GM18909 (cell line): ENCODE results near the gene LPCAT1.
A peak's percentile ranks its signal among the peaks of the same experiment; 100 is the strongest.
"Not testable (repeated sequence)": the region's sequence is repeated elsewhere in the genome, so short reads cannot be mapped to it uniquely, and the experiment has no call there.

Source experiments
- ATAC-seq: cut with Tn5 transposase; IDR thresholded peaks from one replicate; pipeline ENCODE4 v1.9.1; 2021; ENCODE audit warnings: mild to moderate bottlenecking; ENCODE audit not compliant: unreplicated experiment, poor library complexity

LPCAT1 gene

DNA sequence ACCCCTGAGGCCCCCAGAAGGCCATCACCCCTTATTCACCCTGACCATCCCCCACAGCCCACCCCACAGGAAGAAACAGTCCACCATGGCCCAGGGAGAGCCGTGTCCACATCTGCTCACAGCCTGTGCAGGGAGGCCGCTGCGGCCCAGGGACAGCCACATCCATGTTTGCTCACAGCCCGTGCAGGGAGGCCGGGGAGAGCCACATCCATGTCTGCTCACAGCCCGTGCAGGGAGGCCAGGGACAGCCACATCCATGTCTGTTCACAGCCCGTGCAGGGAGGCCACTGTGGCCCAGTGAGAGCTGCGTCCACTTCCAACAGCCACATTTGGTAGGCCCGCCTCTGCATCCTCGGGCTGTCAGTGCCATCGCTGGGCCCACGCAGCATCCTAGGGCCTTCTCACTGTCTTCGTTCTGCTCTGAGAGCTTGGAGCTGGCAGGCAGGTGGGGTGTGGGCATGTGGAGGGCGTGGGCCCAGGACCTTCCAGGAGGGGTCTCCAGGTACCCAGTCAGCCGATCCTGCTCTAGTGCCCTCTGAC, 38.1 kb downstream of the LPCAT1 start:
- no peak for ATAC-seq

DNA sequence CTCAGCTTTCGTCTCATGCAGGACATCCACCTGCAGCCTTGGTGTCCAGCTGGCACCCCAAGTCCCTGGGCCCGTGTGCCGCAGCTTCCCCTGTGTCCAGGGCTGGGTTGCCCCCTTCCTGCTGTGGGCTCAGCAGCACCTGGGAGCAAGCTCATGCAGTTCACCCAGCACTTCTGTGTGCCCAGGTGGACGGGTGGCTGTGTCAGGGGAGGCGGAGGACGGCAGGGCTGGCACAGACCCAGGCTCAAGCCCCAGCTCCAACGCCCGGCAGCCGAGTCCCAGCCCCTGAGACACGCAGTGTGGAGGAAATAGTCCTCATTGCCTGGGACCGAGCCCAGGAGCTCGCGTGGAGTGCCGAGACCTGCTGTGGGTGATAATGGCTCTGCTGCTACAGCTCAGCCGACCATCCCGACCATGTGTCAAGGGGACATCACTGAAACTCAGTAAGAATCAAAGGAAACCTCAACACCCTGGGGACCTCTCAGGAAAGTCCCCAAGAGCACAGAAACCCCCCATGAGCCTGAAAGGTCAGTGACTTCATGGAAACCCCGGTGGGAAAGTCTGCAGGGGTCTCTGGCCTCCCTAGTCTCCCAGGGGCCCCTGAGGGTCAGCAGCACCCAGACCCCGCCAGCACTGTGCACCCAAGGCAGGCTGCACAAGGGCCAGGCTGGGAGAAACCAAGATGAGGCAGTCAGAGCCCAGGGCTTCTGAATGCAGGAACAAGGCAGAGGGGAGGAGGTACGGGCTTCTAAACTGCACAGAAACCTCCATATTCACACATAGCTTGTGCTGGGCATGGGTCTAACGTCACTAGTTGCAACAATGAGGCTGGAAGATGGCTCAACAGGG, 38.8 kb downstream of the LPCAT1 start:
- ATAC-seq: peak; percentile 69

DNA sequence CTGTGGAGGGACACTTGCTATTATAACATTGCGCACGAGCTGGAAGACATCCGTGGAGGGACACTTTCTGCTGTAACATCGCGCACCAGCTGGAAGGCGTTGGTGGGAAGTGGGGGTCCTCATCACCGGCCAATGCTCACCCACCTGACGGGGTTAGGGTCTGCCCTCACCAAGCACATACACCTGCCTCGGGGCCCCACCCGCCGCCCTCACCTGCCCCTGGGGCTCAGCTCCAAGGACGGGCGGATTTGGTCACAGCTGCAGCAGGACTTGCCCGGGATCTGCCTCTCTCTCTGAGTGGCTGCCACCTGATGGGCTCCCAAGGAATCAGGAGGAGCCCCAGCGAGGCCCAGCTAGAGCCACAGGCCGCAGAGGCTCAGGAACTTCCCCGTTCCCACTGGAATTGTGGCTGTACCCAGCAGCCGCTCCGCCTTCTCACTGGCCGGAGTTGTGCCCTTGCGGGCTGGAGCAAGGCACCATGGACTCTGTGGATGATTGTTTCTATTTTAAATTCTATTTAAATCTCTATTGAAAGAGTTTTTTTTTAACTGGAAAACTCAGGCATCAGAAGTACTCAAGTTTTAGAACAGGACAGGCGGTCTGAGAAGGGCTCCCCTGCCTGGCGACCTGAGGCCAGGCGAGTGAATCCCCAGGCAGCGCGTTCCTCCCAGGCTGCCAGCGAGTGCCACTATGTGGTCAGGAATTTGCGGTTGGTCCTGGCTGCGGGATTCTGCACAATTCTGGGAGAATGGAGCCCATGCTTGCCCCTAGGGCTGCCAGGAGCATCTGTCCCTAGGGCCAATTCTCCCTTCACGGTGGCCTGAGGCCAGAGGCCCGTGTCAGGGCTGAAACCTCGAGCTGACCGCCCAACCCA, 39.7 kb downstream of the LPCAT1 start:
- ATAC-seq: no peak

DNA sequence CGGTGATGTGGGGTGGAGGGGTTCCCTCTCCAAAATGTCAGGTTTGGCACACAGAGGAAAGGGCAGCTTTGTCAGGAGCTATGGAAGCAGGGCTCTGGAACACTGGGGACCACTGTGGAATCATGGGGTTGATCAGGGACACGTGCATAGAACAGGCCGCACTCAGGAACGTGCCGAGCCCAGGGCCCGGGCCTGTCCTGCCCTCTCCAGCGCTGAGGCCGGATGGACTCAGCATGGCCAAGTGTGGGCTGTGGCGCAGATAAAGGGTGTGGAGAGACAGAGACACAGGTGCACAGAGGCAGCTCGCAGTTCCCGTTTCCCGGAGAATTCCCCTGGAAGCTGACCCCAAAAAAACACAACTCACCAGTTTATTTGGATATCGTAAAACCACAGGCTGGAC, 40.7 kb downstream of the LPCAT1 start:
- no peak for ATAC-seq

DNA sequence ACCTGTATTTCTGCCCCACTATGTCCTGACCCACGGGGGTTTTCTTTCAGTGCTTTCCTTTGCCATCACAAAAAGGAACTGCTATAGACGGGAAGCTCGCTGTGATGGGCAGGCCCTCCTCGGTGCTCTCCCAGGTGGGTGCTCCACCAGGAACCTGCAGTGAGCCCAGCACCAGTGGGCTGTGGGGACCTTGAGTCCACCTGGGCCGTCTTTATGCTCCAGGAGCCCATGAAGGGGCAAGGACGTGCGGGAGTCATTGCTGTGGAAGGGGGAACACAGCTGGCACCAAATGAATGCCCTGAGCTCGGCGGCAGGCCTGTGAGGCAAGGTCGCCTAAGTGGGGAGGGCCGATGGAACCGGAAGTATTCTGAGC, 41.8 kb downstream of the LPCAT1 start:
- no peak for ATAC-seq

DNA sequence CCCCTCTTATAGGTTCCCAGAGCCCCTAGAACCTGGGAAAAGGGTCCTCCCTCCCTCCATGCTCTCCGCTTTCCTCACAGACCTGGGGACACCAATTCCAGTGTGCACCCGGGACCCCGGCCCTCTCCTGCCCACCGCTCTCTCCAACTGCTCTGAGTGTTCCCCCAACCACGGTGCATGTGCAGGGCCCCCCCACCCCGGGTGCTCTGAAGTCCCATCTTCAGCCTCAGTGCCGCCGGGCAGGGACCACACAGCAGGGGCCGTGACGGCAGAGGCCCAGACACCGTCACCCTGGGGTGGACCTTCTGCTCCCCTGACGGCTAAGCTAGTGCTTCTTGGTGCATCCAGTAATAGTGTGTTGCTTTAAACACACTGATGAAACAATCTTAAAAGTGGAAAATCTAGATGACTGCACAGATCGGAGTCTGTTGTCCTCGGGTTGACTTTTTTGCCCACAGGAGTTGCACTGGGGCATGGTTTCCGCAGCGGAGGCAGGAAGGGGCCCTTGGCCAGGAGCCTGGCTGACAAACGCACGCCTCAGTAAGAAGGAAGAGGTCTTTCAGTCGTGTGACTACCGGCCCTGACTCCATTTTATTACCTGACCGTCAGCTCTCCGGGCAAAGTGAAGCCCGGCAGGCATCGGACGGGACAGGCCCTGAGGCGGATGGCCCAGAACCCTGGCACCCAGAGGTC, 42.3 kb downstream of the LPCAT1 start:
- ATAC-seq: no peak

DNA sequence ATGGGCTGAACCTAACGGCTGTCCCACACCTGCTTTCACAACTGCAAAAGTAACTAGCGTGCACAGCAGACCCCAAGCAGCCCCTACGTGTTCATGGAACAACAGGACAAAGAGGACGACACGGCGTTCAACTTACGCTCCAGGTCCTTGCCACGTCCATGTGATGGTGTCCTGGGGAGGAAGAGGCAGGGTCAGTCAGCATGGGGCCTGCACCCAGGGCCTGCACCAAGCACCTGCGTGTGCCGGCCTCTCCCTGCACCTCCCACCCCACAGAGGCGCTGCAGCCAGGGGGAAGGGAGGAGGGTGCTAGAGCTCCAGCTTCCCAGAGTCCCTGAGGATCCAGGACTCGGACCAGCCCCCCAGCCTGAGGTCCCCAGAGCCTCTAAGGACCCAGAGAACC, 43.0 kb downstream of the LPCAT1 start:
- no peak for ATAC-seq

DNA sequence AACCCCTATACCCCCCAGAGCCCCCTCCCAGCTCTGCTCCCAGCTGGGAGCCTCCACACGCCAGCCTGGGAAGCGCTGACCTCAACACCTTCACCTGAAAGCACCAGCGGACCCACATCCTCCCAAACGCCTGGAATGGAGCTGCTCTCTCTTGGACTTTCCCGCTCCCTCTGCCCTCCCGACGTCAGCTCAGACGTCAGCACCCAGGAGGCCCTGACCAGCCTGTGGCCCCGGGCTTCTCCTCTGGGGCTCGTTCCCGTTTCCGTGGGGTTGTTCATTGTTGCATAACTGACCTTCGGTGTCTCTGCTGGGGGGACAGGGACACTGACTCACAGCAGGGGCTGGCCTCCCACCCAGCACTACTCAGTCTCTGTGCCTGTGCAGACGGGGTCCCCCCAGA, 43.5 kb downstream of the LPCAT1 start:
- ATAC-seq: no peak

DNA sequence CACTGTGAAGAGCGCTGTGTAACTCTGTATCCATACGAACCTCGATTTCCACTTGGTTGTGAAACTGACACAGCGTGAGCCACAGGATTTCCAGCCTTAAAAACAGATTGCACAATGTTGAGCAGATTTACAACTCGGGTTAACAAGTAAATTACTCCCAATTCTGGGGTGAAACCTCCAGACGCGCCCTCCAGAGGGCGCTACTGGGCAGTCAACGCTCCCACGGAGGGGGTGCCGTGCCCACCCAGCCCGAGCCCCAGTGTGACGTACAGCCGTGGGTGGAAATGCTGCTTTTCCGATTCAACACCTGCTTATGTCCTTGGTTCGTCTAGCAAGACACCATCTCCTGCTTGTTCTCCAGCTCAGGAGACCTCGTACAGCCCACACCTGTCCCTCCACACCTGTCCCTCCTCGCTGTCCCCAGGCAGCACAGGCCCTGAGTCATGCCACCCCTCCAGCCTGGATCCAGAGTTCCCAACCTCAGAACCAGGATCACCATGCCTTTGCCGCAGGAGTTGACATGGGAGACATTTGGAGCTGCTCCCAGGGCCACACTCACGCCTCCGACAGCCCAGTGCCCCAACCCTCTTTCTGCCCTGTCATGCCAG, 44.1 kb downstream of the LPCAT1 start:
- no peak for ATAC-seq

DNA sequence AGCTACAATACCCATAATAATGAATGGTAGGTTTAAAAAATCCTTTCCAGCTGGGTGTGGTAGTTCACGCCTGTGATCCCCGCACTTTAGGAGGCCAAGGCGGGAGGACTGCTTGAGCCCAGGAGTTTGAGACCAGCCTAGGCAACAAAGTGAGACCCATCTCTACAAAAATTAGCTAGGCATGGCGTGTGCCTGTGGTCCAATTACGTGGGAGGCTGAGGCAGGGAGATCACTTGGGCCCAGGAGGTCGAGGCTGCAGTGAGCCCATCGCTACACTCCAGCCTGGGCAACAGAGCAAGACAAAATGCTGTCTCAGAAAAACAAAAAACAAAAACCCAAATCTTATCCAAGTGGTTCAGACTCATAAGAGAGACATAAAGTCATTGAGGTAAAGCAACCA, 44.7 kb downstream of the LPCAT1 start:
- no peak for ATAC-seq

DNA sequence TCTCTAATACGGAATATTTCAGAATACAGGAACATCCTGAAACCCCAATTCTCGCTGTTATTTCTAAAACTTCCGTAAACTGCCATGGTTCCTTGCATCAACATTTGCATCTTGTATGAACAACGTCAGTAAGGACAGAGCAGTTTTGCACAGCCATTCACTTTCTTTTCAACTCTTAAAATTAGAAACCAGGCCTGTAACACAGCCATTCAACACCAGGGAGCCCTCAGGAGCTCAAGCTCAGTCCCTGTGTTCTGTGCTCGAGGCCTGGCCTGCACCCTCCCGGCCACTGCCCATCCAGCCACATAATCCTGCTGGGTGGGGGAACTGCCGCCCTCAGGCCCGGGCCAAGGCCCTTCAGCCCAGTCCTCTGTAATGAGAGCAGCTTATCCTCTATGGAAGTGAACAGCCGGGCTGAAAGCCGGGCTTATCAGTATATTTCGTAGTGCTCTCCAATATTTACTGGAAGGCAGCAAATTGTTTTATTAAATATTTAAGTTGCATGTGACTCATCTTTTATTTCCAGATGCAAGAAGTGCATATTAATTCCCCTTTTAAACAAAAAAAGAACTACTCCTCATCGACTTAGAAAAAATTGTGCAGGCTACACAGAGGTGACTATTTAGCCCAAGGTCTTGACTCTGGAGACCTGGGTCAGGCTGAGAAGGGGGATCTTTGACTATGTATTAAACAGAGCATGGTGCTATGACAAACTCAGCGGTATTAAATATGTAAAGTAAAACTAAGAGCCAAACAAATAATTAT, 45.3 kb downstream of the LPCAT1 start:
- no peak for ATAC-seq

DNA sequence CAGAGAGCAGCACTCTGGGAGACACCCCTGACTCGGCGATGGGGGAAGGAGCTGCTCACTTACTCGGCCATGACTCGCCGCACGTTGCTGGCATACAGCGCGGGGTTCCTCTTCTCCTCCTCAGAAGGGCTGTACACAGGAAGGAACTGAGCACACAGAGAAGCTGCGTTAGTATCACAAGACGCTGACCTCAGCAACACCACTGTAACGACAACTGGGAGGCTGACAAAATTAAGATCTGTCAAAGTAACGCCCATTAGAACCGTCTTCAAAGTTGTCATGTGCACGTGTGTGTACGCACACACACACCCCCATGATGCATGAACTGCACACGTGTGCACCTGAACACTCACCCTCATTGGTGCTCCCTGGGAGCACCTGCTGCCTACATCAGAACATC, 46.4 kb downstream of the LPCAT1 start:
- ATAC-seq: no peak

DNA sequence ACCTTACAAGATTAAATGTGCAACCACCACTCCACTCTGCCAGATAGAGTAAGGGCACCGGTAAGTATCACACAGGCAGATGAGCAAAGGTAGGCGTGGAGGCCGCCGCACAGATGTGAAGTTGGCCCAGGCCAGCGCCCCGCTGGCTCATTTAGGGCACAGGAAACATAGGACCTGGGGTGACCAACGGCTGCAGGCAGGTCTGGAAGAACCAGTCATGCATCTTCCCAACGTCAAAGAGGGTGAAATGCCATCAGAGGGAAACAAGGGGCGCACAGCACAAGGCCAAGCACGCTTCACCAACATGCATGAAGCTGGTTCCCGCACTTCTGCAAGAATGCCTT, 46.8 kb downstream of the LPCAT1 start:
- ATAC-seq: no peak

DNA sequence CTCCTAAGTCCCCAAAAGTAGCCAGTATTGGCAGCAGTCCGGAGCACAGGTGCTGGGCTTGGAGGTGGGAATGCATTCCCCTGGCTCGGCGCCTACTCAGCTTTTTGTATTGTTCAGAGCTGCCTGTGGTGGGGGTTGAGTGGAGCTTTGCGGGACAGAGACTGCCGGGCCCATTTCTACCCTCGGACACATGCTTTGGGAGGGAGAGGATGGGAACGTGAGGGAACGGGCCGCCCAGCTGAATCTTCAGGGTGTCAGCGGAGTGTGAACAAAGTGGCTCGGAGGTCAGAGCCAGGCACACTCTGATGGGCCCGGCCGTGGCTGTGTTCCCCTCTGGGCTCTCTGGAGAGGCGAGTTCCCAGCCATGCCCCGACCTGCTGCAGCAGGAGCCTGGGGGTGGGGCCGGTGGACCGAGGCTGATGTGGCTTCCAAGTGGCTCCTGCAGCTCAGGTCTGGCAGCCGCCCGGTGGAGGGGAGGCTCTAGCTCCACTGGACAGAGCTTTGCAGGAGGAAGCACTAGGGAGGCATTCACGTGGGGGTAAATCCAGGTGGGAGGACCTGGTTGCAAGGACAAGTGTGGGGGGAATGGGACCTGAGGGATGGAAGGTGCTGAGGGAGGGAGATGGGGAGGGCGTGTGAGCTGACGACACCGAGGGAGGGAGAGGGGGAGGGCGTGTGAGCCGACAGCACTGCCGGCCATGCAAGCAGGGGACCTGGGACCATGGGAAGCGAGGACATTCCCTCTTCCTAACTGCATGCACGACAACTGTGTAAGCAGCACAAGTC, 47.4 kb downstream of the LPCAT1 start:
- ATAC-seq: no peak

DNA sequence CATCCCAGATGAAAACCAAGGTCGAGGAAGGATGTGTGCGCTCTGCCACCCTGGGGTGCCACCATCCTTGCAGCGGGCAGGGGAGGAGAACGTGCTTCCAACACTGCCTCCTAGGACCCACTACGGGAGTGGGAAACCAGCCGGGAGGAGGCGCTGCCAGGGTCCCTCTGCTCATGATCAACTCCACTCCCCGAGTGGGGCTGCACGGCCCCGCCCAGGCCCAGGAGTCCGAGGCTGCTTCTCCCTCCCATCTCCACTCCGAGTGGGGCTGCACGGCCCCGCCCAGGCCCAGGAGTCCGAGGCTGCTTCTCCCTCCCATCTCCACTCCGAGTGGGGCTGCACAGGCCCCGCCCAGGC, 48.2 kb downstream of the LPCAT1 start:
- not testable (repeated sequence) for ATAC-seq

DNA sequence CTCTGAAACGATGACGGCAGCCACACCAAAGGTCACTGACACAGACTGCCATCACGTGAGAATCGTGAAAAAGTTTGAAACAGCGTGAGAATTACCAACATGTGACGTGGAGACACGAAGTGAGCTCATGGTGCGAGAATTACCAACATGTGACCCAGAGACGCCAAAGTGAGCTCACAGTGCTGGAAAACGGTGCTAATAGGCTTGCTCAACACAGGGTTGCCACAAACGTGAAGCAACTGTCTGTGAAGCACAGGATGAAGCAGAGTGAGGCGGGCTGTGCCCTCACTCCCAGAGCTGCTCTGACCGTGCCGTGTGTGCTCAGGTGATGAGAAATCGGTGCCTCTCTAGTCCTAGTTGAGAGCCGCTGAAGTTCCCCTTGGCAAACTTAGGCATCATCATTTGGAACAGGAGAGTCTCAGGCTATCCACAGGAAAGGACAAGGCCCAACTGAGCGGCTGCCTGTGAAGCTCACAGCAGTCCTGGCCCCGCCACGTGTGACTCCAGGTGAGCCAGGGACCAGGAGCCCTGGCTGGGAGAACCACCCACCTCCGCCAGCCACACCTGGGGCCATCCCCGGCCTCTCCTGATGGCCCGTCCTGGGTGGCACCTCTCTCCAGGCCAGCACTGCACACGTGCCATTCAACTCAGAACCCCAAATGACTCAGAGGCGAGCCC, 48.8 kb downstream of the LPCAT1 start:
- no peak for ATAC-seq

DNA sequence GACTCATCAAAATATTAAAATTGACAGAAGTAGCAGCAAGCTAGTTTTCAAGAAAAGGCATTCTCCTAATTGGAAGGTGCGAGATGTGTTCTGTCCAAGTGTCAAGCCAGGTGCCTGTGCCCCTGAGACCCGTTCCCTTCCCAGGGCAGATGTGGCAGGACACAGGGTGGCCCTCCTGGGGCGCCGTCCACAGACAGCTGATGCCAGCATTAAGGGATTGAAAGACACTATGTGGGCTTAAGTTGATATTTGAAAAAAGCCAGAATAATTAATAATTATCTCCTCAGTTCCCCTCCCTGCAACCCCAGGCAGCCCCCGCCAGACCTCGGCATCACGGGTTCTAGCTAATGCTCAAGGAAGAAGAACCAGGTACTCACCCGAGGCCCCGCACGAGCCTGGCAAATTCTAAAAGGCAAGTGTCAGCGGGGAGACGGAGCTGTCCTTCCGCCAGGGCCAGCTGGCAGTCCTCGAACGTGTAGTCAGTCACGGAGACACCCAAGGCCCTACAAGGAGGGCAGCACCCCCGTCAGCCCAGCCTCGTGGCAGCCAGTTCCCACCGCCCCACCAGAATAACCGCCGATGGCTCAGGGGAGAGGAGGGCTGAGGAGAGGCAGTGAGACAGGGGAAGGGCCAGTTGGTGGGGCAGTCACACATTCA, 49.4 kb downstream of the LPCAT1 start:
- no peak for ATAC-seq

DNA sequence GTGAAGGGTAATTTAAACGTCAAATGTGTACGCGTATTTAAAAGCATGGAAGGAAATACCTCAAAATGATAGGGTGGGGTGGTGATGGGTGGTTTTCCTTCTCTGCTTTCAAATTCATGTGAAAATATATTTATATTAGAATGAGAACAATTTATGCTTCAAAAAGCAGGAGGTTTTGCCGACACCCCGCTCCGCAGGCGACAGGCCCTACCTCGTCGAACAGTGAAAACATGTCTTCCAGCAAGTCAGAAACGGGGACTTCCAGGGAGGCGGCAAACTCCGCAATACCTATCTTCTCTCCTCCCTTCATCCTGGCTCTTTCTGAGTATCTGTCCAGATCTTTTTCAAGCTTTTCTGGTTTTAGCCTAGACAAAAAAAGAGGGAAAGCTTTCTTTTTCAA, 50.0 kb downstream of the LPCAT1 start:
- ATAC-seq: no peak
